Hepatocyte (in vitro differentiated cells): ENCODE results near the gene PDE11A.

Experiments used
- EZH2 ChIP-seq: fragments of 200-600 bp; sonication (generic); IDR thresholded peaks from 2 replicates; pipeline ENCODE4 v1.6.1; 2016; ENCODE audit warnings: antibody characterized with exemption, mild to moderate bottlenecking, borderline replicate concordance
- EZH2phosphoT487 ChIP-seq: fragments of 200-600 bp; sonication (generic); IDR thresholded peaks from one replicate; pipeline ENCODE4 v1.6.1; 2018; ENCODE audit warnings: antibody characterized with exemption, mild to moderate bottlenecking, low read depth, moderate library complexity; ENCODE audit not compliant: unreplicated experiment, severe bottlenecking
- TF ChIP-seq, protein P1 (sequence below): fragments of 200-600 bp; sonication (generic); IDR thresholded peaks from 2 replicates; pipeline ENCODE4 v1.5.1; 2016; ENCODE audit warnings: antibody characterized with exemption, mild to moderate bottlenecking; ENCODE audit not compliant: poor library complexity

DNA sequence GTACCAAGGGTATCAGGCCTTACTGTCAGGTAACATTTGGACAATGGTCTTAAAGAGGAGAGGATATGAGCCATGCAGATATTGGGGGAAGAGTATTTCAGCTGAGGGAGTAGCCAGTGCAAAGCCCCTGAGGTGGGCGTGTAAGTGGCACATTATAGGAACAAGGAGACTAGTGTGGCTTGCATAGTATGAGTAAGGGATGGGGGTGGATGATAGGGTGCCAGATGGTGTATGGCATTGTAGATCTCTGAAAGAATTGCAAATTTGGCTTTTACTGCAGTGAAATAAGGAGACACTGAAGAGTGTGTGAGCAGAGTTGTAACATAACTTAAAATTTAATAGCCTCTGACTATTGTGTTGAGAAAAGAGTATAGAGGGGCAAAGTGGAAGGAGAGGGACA, 244.0 kb downstream of the PDE11A start:
- TF ChIP-seq, protein P1, sequence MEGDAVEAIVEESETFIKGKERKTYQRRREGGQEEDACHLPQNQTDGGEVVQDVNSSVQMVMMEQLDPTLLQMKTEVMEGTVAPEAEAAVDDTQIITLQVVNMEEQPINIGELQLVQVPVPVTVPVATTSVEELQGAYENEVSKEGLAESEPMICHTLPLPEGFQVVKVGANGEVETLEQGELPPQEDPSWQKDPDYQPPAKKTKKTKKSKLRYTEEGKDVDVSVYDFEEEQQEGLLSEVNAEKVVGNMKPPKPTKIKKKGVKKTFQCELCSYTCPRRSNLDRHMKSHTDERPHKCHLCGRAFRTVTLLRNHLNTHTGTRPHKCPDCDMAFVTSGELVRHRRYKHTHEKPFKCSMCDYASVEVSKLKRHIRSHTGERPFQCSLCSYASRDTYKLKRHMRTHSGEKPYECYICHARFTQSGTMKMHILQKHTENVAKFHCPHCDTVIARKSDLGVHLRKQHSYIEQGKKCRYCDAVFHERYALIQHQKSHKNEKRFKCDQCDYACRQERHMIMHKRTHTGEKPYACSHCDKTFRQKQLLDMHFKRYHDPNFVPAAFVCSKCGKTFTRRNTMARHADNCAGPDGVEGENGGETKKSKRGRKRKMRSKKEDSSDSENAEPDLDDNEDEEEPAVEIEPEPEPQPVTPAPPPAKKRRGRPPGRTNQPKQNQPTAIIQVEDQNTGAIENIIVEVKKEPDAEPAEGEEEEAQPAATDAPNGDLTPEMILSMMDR: no peak
- no peak for TF ChIP-seq EZH2
- TF ChIP-seq EZH2phosphoT487: no peak
